ENCODE data around the gene RIN3. TPM values are rescaled to one million over a fixed set of nuclear protein-coding genes. Genes with fewer than 3 reads are reported as not detected.

RIN3 gene
- total RNA-seq, 2 donors from 2014 or later = 19.1 to 19.9 TPM

- ATAC-seq = no peak
- no peak for DNase-seq
- intact Hi-C loops (cut with DNase I) = loop anchor here in 1 of 2 donors (10.0 kb wide), 1 partner anchor 550 kb away; no protein-coding TSS in a partner anchor
These were observed 171.4 kb downstream of the RIN3 start for GRCh38 chr14:92684801-92685560.

DNA sequence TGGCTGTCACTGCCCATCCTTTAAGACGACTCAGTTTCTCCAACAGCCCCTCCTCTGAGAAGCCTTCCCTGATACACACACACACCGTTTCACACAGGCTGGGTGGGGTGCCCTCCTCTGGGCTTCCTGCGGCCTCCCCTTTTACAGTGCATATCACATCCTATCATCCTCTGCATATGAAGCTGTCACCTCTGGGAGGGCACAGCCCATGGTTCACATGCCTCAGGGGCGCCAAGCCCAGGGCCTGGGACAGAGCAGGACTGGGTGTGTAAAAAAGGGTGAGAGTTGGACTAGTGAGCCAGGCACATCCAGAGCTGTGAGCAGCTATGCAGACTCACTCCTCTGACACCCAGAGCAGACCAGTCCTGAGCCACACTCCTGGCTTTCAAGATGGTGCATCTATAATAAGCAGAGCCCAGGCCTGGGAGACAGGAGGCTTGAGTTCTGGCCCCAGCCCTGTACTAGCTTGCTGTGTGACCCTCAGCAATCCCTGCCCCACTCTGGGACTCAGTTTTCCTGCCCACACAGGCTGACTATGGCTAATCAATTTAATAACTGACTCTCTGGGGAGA lies 172.3 kb downstream of the RIN3 start:
- DNase-seq (no peak), ATAC-seq (no peak)
- intact Hi-C loops (cut with DNase I) = loop anchor here in 1 of 2 donors (10.0 kb wide), 1 partner anchor 551 kb away; no protein-coding TSS in a partner anchor

GRCh38 chr14:92686411-92686899 lies 172.9 kb downstream of the RIN3 start:
- DNase-seq (no peak), ATAC-seq (no peak)
- intact Hi-C loops (cut with DNase I) = loop anchor here in 1 of 2 donors (10.0 kb wide), 1 partner anchor 552 kb away; no protein-coding TSS in a partner anchor

GRCh38 chr14:92686900-92687427 lies 173.4 kb downstream of the RIN3 start:
- peak; percentile 82 for DNase-seq
- ATAC-seq = peak; percentile 83 to 84
- intact Hi-C loops (cut with DNase I) = loop anchor here in 1 of 2 donors (10.0 kb wide), 1 partner anchor 552 kb away; no protein-coding TSS in a partner anchor

GRCh38 chr14:92687681-92688433 lies 174.3 kb downstream of the RIN3 start:
- peak; percentile 23 to 46 for ATAC-seq
- peak; percentile 68 for DNase-seq
- intact Hi-C loops (cut with DNase I) = loop anchor here in 1 of 2 donors (10.0 kb wide), 1 partner anchor 553 kb away; no protein-coding TSS in a partner anchor

GRCh38 chr14:92688434-92689375 lies 175.1 kb downstream of the RIN3 start:
- ATAC-seq = no peak
- intact Hi-C loops (cut with DNase I) = loop anchor here in 1 of 2 donors (10.0 kb wide), 1 partner anchor 554 kb away; no protein-coding TSS in a partner anchor
- no peak for DNase-seq

GRCh38 chr14:92690171-92691011 lies 176.8 kb downstream of the RIN3 start:
- no peak for ATAC-seq
- intact Hi-C loops (cut with DNase I) = no loop called here
- DNase-seq = no peak

DNA sequence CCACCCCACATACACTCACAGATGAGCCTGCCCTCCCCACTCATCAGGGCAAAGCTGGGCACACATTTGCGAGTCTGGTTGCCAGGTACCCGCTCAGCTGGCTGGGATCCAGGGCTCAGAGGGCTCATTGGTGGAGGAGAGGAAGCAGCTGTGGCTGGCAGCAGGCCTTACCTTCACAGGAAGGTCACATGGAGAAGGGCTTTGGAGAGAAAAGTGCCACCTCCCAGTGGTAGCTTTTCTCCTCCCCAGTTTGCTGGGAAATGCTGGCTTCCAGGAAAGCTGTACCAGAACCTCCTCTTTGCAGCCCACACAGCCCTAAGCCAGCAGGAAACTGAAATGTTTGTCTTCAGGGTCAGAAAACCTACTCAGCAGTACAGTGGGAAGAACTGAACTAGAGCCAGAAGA lies 179.2 kb downstream of the RIN3 start:
- peak; percentile 58 to 59 for ATAC-seq
- peak; percentile 83 for DNase-seq
- intact Hi-C loops (cut with DNase I) = no loop called here

DNA sequence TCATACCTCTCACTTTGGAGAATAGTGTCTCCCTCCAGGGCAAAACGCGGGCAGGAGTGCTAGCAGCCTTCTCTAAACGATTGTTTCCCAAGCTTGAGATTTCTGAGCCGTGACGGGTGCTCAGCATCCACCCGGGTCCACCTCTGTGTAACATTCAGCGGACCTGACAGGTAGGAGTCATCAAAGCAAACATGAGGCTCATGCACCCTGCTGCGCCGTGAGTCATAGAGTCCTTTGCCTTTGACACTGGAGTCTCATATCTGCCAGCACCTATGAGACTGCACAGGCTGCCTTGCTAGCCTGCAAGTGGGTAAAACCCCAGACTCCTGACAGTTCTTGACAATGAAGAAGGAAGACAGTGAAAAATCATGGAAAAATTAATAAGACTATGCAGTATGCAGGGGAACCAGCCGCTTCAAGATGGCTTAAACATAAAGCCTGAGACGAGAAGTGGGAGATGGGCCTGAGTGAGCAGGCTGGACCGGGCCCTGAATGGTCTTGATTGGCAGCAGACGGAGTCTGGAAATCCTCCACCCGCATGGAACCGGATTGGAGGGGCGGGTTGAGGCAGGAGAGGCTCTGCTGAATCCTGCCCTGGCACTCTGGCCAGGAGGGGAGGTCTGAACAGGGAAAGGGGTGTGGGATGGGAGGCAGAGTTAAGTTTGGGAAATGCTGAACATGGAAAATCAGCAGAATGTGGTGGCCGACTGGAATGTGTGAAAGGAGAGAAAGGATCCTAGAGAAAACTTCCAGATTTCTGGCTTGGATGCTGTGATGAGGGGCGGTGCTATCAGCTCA lies 180.6 kb downstream of the RIN3 start:
- ATAC-seq (no peak), DNase-seq (no peak)
- intact Hi-C loops (cut with DNase I) = no loop called here

GRCh38 chr14:92694807-92695206 lies 181.2 kb downstream of the RIN3 start:
- ATAC-seq = no peak
- no peak for DNase-seq
- intact Hi-C loops (cut with DNase I) = no loop called here

- DNase-seq (no peak), ATAC-seq (no peak)
- intact Hi-C loops (cut with DNase I) = no loop called here
These were observed 182.0 kb downstream of the RIN3 start for GRCh38 chr14:92695562-92695961.

- ATAC-seq (no peak), DNase-seq (no peak)
- intact Hi-C loops (cut with DNase I) = no loop called here
These were observed 182.8 kb downstream of the RIN3 start for GRCh38 chr14:92696366-92696765.

DNA sequence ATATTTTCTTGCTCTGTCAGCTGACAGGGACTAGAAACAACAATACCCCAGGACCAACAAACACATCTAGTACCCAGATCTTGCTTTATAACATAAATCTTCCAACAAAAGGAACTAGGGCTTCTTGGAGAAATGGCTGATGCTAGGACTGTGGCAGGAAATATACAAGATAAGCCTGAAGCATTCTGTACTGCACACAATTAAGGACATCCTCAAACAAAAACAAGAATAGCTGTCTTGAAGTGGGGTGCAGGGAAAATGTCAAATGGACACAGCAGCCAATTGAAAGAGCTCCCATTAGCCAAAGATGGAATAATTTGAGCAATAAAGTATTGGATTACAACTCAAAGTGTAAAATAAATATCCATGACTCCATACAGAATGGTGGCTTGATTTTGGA lies 184.8 kb downstream of the RIN3 start:
- no peak for ATAC-seq
- no peak for DNase-seq
- intact Hi-C loops (cut with DNase I) = no loop called here

GRCh38 chr14:92701826-92702225 lies 188.2 kb downstream of the RIN3 start:
- no peak for DNase-seq
- ATAC-seq = no peak
- intact Hi-C loops (cut with DNase I) = no loop called here

DNA sequence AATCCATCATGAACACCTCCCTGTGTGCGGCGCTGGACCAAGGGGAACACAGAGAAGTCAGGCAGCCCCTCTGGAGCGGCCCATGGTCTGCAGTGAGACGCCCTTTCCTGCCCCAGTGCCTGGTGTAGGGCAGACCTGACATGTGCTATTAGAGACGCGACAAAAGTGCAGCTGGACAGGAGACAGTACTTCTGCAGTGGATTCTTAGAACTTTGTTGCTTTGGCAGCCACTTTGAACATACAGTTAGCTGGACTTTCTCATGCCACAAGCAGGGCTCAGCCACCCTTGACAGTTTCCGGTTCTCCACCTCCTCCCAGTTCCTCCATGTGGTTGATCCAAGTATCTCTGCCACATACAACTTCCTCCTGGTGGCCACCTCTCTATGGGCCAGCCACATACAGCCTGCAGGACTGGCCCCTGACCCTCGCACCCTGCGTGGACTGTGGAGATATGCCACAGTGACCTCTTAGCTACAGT lies 188.9 kb downstream of the RIN3 start:
- intact Hi-C loops (cut with DNase I) = no loop called here
- DNase-seq (no peak), ATAC-seq (peak; percentile 54 to 58)

GRCh38 chr14:92703516-92703915 lies 189.9 kb downstream of the RIN3 start:
- DNase-seq = no peak
- intact Hi-C loops (cut with DNase I) = no loop called here
- ATAC-seq = no peak
